Stimulated activated CD8-positive, alpha-beta memory T cell treated with anti-CD3 and anti-CD28 coated beads, Interleukin-7, amount 100 ng/mL, for 48 hours (primary cell): ENCODE results near the gene NEUROD4.

ENCODE experiments used
- DNase-seq, 2 donors: peaks; one replicate each; pipeline ENCODE4 v3.0.0-alpha.2; 2020; ENCODE audit warnings: low read depth in 1 of 2; ENCODE audit errors: extremely low read depth in 1 of 2

Gene NEUROD4

DNA sequence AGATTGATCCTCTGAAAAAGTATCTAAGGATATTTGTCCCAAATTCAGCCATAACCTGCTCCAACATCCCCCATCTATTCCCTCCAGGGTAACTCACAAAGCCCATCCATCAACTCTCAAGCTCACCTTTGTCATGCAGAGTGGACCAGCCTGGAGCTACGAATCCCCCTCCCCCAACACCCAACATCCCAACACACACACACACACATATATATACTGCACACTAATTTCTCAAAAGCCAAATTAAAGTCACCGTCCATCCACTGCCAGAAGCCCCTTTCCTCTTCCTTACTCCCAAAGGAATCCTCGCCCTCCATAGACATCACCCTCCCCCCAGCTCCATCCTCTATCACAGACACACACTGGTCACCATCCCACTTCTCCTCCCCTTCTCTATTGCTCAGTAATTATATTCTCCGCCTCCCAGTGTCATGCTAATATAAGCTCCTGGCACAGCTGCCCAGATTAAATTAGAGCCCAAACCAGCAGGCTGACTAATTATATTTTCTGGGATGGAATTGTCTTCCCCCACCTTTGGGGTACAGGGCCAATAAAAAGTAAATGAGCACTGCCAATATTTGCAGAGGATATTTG is 21.7 kb upstream of the NEUROD4 start:
- DNase-seq: no peak

DNA sequence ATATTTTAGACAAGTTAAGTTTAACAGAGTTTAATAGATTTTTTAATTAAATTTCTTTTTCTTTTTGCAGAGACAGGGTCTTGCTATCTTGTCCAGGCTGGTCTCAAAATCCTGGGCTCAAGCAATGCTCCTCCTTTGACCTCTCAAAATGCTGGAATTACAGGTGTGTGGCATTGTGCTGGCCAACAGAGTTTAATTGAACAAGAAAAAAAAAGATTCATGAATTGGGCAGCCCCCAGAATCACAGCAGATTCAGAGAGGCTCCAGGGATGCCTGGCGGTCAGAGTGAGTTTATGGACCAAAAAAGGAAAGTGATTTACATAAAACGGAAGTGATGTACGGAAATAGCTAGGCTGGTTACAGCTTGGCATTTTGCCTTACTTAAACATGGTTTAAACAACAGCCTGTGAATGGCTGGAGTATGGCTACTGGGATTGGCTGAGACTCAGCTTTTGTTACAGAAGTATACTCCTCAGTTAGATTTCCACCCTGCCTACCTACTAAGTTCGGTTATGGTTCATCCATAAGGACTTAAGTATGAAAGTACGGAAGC is 20.7 kb upstream of the NEUROD4 start:
- DNase-seq: no peak

DNA sequence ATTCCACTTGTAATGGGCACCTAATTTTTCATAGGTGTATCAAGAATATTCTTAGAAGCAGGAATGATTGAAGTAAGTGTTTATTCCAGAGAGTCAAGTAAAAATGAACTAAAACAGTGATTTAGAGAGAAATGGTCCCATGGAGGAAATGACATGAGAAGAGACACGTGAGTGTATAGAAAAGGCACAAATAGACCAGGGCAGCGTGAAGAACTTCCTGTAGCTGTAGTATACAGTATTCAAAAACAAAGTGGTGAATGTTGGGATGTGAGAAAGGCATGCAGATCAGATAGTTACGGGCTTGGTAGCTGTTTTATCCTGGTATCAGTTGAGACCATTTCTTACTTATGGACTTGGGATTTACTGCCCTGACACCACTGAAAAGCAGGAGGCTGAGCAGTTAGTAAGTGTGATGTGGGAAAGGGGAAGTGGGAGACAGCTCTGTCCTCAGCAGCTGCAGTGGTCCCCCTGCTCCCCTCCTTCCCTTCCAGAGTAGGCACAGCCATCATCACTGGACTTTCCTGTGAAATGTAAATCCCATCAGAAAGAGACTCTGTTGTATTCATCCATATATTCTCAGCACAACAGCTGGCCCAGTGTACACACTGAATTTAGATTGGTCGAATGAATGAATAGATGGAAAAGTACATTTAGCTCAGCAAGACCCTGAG is 18.4 kb upstream of the NEUROD4 start:
- no peak for DNase-seq

DNA sequence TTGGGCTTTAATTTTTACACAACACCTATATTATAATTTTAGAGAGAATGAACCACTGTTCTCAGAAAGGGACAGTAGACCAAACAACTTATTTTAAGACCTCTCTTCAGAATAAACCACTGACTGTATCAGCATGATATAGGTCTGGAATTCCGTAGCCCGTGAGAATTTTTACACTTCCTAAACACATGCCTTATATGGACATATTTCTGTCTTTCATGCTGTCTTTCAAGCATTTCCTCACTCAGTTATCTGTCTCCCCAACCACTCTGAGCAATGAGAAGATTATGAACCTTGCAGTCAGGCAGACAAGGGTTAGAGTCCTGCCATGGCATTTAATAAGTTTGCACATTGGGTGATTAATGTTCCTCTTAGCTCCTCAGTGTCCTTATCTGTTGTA is 17.4 kb upstream of the NEUROD4 start:
- DNase-seq: no peak

DNA sequence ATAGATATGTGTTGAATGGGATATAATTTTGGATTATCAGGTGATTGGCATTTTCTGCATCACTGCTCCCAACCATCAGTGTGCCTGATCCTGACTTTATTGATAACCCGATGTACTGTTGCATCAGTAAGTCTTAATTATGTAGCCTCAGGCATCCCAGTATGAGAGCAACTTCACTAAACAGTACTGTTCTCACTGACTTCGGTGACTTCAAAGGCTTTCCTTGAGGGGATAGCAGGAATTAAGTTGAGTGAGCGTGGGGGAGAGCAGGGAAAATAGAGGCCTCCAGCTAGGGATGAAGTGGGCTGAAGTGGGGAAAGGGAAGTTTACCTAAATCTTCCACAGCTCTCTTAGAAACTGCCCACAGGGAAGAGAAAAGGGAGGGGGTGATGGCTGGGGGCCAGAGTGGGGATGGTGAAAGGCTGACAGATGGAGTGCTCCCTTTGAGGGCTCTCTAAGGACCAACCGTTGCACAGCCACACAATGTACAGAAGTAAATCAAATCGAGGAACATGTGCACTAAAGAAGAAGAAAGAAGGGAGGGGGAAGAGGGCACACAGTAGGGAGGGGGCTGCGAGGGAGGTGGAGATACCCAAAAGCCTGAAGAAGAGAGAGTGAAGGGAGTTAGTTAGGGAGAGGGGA is 10.7 kb upstream of the NEUROD4 start:
- no peak for DNase-seq

DNA sequence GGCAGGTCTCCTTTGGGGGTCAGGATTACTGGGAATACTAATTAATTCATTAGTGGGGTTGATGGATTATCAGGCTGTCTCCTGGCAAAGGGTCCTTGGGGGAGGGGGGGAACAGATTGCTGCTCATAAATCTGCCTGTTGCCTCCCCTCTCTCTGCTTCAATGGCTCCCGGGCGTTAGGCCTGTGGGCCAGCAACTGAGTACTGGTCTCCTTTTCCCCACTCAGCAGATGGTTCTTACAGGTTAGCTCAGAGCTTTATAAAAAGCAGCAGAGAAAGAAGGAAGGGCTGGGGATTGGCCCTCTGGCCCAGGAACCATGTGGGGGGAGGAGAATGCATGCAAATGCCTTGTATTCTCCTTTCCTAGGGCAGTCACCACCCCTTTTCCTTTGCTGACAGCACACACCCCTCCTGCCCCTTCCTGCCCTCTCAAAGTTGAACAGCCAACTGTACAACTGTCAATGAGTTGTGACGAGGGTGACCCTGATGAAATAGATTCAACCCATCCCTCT is 2.3 kb upstream of the NEUROD4 start:
- DNase-seq: no peak

DNA sequence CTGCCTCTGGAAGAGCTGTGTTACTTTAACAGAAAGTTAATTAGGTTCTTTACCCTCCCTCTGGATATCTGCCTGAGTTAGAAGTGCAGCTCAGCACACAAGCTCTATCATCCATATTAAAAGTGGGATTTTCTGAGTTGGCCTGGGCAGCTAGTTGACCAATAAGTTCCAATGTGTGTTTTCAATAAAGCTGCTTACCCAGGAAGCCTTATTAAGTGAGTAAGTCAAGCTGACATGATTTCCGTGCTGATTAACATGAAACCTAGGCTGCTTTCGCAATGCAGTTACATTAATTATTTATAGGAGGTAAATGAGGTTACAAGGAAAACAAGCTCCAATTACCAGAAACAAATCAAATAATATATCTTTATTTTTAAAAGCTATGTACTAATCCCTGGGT is 4.8 kb downstream of the NEUROD4 start:
- DNase-seq: no peak

DNA sequence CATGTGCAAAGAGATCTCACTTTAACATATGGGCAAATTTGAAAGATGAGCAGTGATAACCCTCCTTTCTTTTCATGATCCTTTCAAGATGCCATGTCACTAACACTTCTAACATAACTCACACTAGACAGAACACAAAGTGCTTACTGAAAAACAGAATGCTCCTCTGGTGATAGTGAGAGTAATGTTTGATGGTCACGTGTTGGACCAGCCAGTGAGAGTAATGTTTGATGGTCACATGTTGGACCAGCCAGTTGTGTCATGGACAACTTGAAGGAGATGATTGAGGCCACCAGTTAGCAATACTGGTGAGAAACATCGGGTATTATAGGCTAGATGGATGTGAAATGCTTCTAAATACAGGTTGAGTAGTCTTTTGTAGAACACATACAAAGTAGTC is 5.7 kb downstream of the NEUROD4 start:
- DNase-seq: no peak

DNA sequence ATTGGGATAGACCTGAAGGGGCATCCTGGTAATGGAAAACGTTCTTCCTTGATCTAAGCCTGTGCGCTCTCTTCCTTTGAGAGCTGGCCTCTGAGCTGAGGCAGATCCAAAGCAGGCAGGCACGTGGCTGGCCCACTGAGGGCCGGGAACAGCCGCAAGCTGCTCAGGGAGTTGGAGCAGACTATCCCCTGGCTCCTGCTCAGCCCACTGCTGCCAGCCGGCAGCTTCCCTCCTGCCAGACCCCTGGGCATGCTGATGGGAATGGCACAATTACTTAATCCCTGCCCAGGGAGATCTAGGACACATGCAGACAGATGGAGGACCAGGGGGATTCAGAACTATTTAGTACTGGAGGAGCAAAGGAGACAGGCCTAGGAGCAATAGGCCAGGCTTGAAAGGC is 14.4 kb downstream of the NEUROD4 start:
- DNase-seq: no peak

DNA sequence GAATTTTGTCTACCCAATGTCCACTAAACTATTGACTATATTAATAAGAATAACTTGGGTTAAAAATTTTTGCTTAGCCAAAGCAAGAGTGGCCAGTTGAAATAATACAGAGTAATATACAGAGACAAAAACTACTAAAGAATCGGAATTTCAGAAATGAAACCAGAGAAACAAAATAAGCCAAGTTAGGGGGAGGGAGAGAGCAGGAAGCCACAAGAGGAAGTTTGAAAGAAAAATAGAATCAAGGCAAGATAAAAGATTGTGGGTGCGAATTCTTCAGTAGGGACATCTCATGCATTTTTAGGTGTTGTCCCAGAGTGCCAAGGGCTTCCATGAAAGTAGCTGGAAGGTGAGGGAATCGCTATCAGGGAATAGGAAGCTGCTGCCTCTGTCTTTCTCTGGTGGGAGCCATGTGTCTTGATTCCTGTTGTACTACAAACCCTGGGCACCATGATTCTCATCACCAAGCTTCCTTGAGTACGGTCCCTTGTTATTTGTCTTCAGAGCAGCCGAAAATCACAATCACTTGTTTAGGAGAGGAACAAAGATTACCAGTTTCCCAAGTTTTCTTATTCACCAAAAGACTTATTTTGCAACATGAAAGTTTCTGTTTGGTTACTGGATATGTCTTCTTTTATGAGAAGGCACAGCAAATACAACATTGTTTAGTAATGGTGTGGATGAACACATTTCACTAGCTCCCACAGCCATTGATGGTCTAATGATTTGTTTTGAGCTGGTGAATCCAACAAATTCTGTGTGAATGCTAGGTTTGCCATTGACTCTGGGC is 16.7 kb downstream of the NEUROD4 start:
- no peak for DNase-seq

DNA sequence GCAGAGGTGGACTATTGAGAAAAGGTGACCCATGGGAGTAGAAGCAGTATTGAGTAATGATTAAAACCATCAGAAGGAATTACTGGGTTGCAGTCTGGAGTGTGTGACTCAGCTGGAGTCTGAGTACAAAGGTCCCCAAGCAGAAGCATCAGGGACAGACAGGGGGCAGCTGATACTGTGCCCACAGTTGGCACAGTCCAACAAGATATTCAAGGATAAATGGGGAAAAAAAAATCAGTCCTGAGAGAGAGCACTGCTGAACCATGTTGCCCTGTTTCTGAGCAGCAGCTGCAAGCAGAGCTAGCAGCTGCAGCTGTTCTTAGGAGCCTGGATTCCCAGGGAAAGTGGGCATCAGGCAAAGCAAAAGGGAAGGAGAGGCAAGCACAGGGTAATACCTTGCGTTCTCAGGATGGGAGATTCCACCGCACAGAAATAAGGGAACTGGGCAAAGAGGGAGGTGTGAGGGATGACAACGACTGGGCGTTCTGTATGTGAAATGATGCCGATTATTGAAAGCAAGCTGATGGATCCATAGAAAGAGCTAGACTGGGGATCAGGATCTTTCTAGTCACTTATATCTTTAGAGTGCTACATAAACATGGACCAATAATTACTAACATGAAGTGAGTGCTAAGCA is 17.7 kb downstream of the NEUROD4 start:
- DNase-seq: no peak

DNA sequence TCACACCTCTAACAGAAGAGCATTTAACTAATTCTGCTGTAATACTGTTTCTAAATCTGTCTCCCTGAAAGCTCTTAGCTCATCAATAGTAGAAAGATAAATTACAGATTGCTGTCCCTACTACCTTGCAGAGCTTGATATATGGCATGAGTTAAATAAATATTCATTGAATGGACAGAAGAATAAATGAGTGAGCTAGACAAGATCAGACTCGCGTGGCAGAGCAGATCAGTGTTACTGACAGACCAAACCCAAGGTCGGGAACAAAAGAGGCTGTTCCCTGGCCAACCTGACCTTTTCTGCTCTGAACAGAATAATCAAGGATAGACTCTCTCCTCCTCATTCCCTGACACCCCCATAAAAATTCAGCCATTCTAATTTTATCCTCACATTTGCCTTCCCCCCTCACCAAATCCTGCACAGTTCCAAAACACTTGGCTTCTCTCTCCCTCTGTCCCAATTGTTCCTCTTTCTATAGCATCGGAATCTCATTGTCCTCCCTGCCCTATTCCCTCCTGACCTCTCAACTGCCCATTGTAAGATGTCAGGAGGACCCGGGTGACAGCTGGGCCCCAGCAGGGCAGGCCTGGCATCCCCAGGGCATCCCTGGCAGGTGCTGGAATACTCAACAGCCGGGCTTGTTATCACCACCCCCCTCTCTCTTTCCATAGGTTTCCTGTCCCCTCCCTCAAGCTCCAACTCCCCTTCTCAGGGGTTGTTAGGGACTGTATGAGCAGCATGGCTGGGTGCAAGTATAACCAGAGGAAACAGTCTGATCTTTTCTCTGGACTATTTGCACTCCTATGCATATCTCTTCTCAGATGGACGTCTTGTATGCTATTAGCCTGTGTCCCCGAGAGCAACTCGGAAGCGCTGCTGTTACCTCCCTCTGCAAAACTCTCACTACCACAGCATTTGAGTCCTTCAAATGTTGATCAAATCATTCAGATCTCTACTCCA is 19.9 kb downstream of the NEUROD4 start:
- no peak for DNase-seq

DNA sequence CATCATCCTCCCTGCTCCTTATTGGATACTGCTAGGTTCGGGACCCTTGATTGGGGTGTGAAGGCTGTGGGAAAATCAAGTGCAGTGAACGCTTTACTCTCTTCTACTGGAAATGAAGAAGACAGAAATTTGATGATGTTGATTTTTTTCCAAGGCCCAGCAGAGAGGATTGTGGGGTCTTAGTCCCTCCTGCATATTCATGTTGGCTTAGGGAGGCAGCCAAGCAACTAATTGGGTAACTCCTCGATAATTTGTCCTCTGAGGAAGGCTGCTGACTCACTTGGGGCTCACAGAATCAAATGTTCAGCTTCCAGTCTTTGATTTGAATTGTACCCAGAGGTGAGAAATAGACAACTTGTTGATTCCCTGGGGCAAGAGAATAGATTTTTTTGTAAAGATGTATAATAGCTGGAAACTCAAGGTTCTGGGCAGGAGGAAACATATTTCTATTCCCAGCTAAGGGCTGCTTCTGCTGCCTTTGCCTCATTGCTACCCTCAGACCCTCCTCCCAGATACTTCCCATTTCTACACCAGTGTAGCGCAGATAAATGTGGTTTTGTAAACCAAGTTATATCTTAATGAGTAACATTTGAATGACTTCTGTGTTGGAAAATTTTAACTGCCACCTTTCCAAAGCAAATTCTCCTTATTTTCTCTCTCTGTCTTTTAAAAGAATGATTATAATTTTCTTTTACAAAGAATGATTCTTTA is 21.7 kb downstream of the NEUROD4 start:
- DNase-seq: no peak

DNA sequence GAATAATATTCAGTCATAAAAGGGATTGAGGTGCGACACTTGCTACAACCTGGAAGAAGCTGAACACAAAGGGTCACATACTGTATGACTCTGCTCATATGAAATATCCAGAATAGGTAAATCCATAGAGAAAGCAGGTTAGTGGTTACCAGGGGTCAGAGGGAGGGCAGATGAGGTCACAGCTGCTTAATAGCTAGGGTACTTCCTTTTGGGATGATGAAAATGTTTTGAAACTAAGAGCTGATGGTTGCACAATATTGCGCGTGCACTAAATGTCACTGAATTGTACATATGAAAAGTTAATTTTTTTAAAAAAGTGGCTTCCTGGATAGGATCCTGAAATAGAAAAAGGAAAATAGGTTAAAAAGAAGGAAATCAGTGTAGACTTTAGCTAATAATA is 23.8 kb downstream of the NEUROD4 start:
- DNase-seq: no peak

DNA sequence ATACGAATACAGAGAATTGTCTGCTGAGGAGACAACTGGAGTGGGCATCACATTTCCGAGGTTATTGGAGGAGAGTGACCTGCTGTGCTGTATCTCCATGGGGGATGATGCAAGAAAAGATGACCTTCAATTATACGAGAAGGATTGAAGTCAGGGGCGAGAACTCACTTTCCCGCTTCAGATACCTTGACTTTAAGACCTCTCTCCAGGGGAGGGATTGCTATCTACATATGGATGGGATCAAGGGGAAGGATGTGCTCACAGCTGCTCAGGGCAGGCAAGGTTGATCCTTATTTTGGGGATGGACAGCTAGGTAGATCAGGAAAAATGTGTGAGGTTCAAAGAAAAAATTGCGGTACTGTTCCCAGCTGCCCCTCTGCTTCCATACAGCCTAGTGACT is 24.4 kb downstream of the NEUROD4 start:
- no peak for DNase-seq

DNA sequence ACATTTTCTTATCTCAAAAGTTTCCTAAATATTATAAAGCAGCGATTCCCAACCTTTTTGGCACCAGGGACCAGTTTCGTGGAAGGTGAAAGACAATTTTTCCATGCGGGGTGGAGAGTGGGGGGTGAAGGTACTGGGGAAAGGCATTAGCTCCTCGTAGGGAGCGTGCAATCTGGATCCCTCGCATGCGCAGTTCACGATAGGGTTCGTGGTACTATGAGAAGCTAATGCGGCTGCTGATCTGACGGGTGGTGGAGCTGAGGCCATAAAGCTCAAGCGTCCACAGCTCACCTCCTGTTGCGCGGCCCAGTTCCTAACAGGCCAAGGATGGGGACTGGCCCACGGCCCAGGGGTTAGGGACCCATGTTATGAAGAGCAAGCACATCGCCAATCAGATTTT is 29.9 kb downstream of the NEUROD4 start:
- DNase-seq: no peak

DNA sequence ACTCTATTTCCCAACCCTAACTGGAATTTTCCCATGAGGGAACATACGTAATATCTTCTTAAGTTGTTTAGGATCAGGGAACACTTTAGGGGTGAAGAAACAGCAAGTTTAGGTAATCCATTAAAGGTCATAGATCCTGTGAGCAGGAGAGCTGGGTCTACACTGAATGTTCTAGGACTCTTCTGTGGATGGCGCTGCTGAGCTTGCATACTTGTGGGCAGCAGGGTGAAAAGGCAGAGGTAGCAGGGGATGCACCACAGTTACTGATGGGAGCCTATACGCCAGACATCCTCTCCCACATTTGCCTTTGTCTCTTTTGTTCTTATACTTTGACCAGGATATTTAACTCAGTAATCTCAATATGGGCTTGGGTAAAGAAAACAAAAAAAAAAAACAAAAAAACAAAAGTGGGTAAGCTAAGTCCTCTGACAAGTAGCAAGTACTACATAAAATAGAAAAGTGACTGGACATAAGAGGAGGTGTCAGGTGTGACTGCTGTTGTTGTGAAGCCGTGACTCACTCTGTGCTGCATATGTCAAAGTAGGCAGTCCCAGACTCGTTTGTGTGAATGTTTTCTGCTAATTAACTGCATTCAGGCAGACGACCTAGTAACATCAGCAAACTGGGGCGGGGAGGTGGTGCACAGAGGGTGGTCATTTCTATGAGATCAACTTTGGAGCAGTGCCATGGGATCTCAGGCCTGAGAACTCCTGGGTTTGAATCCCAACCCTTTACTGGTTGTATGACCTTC is 31.6 kb downstream of the NEUROD4 start:
- no peak for DNase-seq

DNA sequence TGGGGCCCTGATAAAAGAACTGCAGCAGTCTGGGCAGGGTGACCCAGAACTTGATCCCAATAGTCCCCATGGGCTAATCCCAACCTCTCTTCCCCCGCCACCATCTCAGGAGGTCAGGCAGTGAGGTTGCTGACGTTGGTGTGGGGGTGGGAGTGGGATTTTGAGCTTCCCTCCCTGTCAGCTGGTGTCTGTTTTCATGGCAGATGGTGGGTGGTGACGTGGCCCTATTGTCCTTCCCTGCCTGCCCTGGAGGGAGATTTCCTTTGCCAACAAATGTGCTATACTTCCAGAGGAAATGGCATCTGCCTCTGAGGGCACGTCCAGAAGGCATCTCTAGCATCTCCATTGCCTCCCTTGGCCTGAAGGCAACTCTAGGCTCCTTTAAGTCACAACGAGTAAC is 37.7 kb downstream of the NEUROD4 start:
- no peak for DNase-seq
